ENCODE results near the gene PSTPIP2.

- TF ChIP-seq RXRA (IDR thresholded peaks at IDR 0.05; ENCODE audit: insufficient read depth, low read depth, low read length) (no peak), RAD21 (IDR thresholded peaks at IDR 0.05 in 1 of 2, conservative IDR thresholded peaks at IDR 0.05 in 1 of 2; ENCODE audit: low read depth in 2 of 2, low read length in 2 of 2) (no peak), CREB1 (IDR thresholded peaks at IDR 0.05) (no peak), SP1 (IDR thresholded peaks at IDR 0.05; ENCODE audit: low read depth, low read length) (no peak), RBBP5 (IDR thresholded peaks at IDR 0.05; ENCODE audit: borderline replicate concordance, low read depth, low read length) (no peak), CTCF (IDR thresholded peaks at IDR 0.05; ENCODE audit: control extremely low read depth in 1 of 3, insufficient read depth in 1 of 3, low read depth in 1 of 3, low read length in 3 of 3) (no peak), POLR2A (IDR thresholded peaks at IDR 0.05; ENCODE audit: control extremely low read depth in 1 of 2, low read depth in 2 of 2, low read length in 2 of 2) (no peak), SRF (IDR thresholded peaks at IDR 0.05; ENCODE audit: low read depth, low read length) (no peak), SIN3A (conservative IDR thresholded peaks at IDR 0.05 in 1 of 2, IDR thresholded peaks at IDR 0.05 in 1 of 2; ENCODE audit: low read depth in 1 of 2, low read length in 2 of 2) (no peak), BCL11A (IDR thresholded peaks at IDR 0.05; ENCODE audit: low read depth in 2 of 2, low read length in 2 of 2) (no peak), YY1 (IDR thresholded peaks at IDR 0.05; ENCODE audit: low read depth, low read length) (no peak), HDAC2 (IDR thresholded peaks at IDR 0.05; ENCODE audit: borderline replicate concordance in 1 of 2, low read depth in 2 of 2, low read length in 2 of 2) (no peak)
- TF ChIP-seq, protein P1, sequence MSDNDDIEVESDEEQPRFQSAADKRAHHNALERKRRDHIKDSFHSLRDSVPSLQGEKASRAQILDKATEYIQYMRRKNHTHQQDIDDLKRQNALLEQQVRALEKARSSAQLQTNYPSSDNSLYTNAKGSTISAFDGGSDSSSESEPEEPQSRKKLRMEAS (IDR thresholded peaks at IDR 0.05), result no peak
Observed at GRCh38 chr18:45981821-45982220, 90.2 kb downstream of the PSTPIP2 start.
